Adrenal gland (tissue), 12 donors: ENCODE data around the gene ACER3. TPM values are rescaled to one million over a fixed set of nuclear protein-coding genes. Genes with fewer than 3 reads are reported as not detected.
"Not testable (repeated sequence)": the region's sequence is repeated elsewhere in the genome, so short reads cannot be mapped to it uniquely, and the experiment has no call there.

Experiments
- DNase-seq, 7 donors: peaks; one replicate each; pipeline ENCODE4 v3.0.0-alpha.2; 2019 to 2020
- H3K27ac ChIP-seq, 5 donors: fragments of 200-600 bp; sonication (generic) in 4 of 5; 1 replicate in 3 of 5; 2 replicates in 2 of 5; pipeline versions ENCODE4 v1.5.1 to v1.8.0; 2016 to 2020; ENCODE audit warnings: mild to moderate bottlenecking in 1 of 5
- H3K27me3 ChIP-seq: fragments of 200-600 bp; 2 replicates; pipeline ENCODE4 v1.8.0; 2021
- H3K36me3 ChIP-seq, 2 donors: fragments of 200-600 bp; replicated peaks in 1 of 2; 1 replicate in 1 of 2; 2 replicates in 1 of 2; pipeline versions ENCODE4 v1.5.1 to v1.8.0; 2018 to 2022
- H3K4me1 ChIP-seq, 2 donors: fragments of 200-600 bp; replicated peaks in 1 of 2; 1 replicate in 1 of 2; 2 replicates in 1 of 2; pipeline versions ENCODE4 v1.5.1 to v1.8.0; 2018 to 2021
- H3K4me3 ChIP-seq, 4 donors: fragments of 200-600 bp; sonication (generic) in 3 of 4; one replicate each; pipeline ENCODE4 v1.5.1; 2016 to 2018
- H3K9me3 ChIP-seq, 3 donors: fragments of 200-600 bp; sonication (generic) in 1 of 3; replicated peaks in 1 of 3; 1 replicate in 2 of 3; 2 replicates in 1 of 3; pipeline versions ENCODE4 v1.5.1 to v1.8.0; 2016 to 2021
- CTCF ChIP-seq, 6 experiments: fragments of 450-650 bp in 4 of 6; fragments of 200-600 bp in 2 of 6; sonication (generic) in 1 of 6; IDR thresholded peaks; 1 replicate in 5 of 6; 2 replicates in 1 of 6; pipeline versions ENCODE4 v1.5.1 to v1.8.0; 2016 to 2021; ENCODE audit warnings: antibody characterized with exemption in 6 of 6, mild to moderate bottlenecking in 2 of 6, moderate library complexity in 1 of 6
- POLR2A ChIP-seq, 2 donors: fragments of 450-650 bp; IDR thresholded peaks; one replicate each; pipeline ENCODE4 v1.6.1; 2017; ENCODE audit warnings: antibody characterized with exemption in 2 of 2, mild to moderate bottlenecking in 2 of 2, moderate library complexity in 1 of 2
- WGBS, 4 donors: extraction: QIAGEN DNeasy Blood & Tissue Kit in 2 of 4; methylation state at CpG; one replicate each; pipeline versions ENCODE4 v1.1.5 to v1.1.7; 2013 to 2017; 5-methylcytosine and 5-hydroxymethylcytosine counted together
- intact Hi-C, 2 donors: fragments of 100-400 bp; cut with DNase I; formaldehyde crosslinking; loops; one replicate each; pipeline versions ENCODE4 v1.14.1 to v1.15.0; 2022 to 2023
- polyA plus RNA-seq, 3 donors: library from polyadenylated mRNA; stranded (reverse); fragments of 200-250 nt in 2 of 3; fragments of 350-450 nt in 1 of 3; fragmentation: Illumina TruSeq in 1 of 3; extraction: RNeasy Lipid Tissue Mini Kit (QIAGEN cat#74804) in 1 of 3; gene quantifications; one replicate each; pipeline ENCODE4 v1.2.3, GENCODE V29; 2013 to 2014
- total RNA-seq, 9 donors: library from RNA; depleted of rRNA in 4 of 9; stranded (reverse); fragments of >200 nt in 4 of 9; fragments of 120-200 nt in 1 of 9; fragmentation: NEBNext Ultra II Directional in 1 of 9; extraction: Animal tissue kit (Norgen Biotek cat#: 25700) in 1 of 9; gene quantifications; one replicate each; pipeline versions ENCODE4 v1.1.0 to v1.2.4, GENCODE V29; 2013 to 2023
- donor health status: healthy with polysubstance abuse.
- donor health status: Bipolar disorder and iron deficiency.
- donor health status: DM: yes; HTN: yes; CAD: no.
- donor health status: DM: no; HTN: no; CAD: no.
- donor health status: DM: no; HTN: no; CAD: no.
- donor health status: DM: yes; HTN: yes; CAD: no.

The ACER3 gene
- total and polyA plus RNA-seq, 12 donors = 4.1 to 22.0 (median 15.3) TPM

GRCh38 chr11:76955459-76956114 is 94.9 kb downstream of the ACER3 start:
- Histone ChIP-seq H3K36me3 (no peaks in the 10 kb centered on the region), H3K9me3 (no peaks in the 10 kb centered on the region), H3K4me1 (no peaks in the 10 kb centered on the region), H3K27ac (no peak overlapping the region), H3K4me3 (no peak overlapping the region), H3K27me3 (no peaks in the 10 kb centered on the region)
- DNase-seq = no peak
- TF ChIP-seq CTCF (IDR thresholded peaks at IDR 0.05) (no peak), POLR2A (IDR thresholded peaks at IDR 0.05) (no peak)
- 74 to 89% (median 84%) methylated on average over 3 of the region's 3 CpGs for WGBS, 4 donors
- intact Hi-C loops = no loop called here

- DNase-seq = no peak
- Histone ChIP-seq H3K4me3 (no peak overlapping the region), H3K36me3 (no peaks in the 10 kb centered on the region), H3K9me3 (no peaks in the 10 kb centered on the region), H3K27me3 (no peaks in the 10 kb centered on the region), H3K4me1 (no peaks in the 10 kb centered on the region), H3K27ac (no peak overlapping the region)
- intact Hi-C loops = no loop called here
- 62 to 67% (median 67%) methylated on average over 4 of the region's 4 CpGs for WGBS, 4 donors
- TF ChIP-seq CTCF (IDR thresholded peaks at IDR 0.05) (no peak), POLR2A (IDR thresholded peaks at IDR 0.05) (no peak)
These were observed 102.1 kb downstream of the ACER3 start for GRCh38 chr11:76962583-76963416.

GRCh38 chr11:76963417-76964168 is 102.9 kb downstream of the ACER3 start:
- H3K36me3 ChIP-seq, intact Hi-C loops, H3K4me3 ChIP-seq, DNase-seq, H3K9me3 ChIP-seq, H3K27ac ChIP-seq, H3K27me3 ChIP-seq, H3K4me1 ChIP-seq: not testable (repeated sequence)
- 87 to 92% (median 90%) methylated on average over 16 of the region's 16 CpGs for WGBS, 4 donors

- no peaks in the 10 kb centered on the region for H3K4me1 ChIP-seq
These were observed 111.3 kb downstream of the ACER3 start for GRCh38 chr11:76972051-76972450.

More at GRCh38 chr11:76972051-76972450, 111.3 kb downstream of the ACER3 start:
- Histone ChIP-seq H3K4me3 (no peak overlapping the region), H3K27me3 (no peaks in the 10 kb centered on the region), H3K36me3 (no peaks in the 10 kb centered on the region), H3K9me3 (peaks cover 0 to 4% (median 0%) of the 10 kb centered on the region in 3 donors), H3K27ac (no peak overlapping the region)
- TF ChIP-seq CTCF (IDR thresholded peaks at IDR 0.05) = no peak
- TF ChIP-seq POLR2A (IDR thresholded peaks at IDR 0.05) = no peak
- no peak for DNase-seq
- intact Hi-C loops = no loop called here
